Right lung (tissue), 5 donors: ENCODE measurements around the gene TTC9. TPM values are rescaled to one million over a fixed set of nuclear protein-coding genes. Genes with fewer than 3 reads are reported as not detected.

Experiments
- DNase-seq, 2 donors: peaks; one replicate each; pipeline ENCODE4 v3.0.0-alpha.2; 2013
- polyA plus RNA-seq, 5 donors: library from polyadenylated mRNA; unstranded; fragments of 120-200 nt; gene quantifications; one replicate each; pipeline versions ENCODE4 v1.2.1 to v1.2.3, GENCODE V29; 2013; ENCODE audit warnings: inconsistent platforms in 1 of 5, low replicate concordance in 1 of 5; ENCODE audit not compliant: insufficient read length in 5 of 5, insufficient read depth in 1 of 5

The TTC9 gene
- polyA plus RNA-seq, 5 donors = 8.1 to 10.2 (median 9.7) TPM

DNA sequence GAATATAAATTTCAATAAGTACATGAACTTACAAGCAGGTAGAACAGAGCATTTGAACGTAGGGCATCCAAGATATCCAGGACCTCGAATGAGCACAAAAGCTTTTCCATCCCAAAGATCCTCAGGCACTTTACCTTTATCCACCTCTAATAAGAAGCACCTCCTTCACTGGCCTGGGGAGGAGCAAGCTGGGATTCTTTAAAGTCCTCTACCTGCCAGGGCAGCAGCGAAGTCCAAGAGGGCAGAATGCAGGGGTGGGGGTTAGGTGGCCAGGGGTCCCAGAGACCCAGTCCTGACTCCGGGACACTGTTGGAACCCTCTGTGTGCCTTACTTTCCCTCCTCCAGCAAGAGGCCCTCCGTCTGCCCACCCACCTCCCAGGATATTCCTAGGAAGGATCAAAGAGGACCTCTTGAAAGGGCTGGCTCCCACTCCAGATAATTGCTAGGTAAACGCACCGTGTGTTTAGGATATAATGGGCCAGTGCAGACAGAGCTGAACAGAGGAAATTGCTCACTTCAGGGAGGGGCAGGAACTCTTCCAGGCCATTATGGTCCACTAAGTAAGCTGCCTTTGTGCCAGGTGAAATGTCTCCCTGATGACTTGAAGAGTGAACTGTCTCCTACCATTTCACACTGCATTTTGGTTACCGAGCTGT, 68.1 kb downstream of the TTC9 start:
- DNase-seq = no peak

DNA sequence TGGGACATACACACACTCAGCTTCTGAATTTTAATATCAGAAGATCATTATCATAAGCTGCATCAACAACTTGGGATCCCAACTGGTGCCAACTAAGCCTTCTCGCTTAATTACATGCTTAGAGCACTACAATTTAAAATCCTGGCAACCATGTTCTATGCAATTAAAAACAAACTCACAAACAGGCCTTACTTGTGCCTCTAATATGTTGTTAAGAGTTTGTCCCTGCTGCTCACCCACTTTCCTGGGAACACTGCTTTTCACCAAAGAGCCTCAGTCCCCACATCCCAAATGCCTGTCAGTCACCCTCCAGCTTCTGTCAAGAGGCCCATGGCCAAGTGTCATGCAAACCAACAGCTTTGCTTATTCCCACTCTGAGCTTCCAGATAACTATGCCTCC, 69.7 kb downstream of the TTC9 start:
- DNase-seq = no peak

- no peak for DNase-seq
Observed at GRCh38 chr14:70713096-70713495, 71.4 kb downstream of the TTC9 start.

- DNase-seq = no peak
Observed at GRCh38 chr14:70713511-70713916, 71.8 kb downstream of the TTC9 start.

- DNase-seq = peak; percentile 38 to 51
Observed at GRCh38 chr14:70714055-70714550, 72.4 kb downstream of the TTC9 start.

DNA sequence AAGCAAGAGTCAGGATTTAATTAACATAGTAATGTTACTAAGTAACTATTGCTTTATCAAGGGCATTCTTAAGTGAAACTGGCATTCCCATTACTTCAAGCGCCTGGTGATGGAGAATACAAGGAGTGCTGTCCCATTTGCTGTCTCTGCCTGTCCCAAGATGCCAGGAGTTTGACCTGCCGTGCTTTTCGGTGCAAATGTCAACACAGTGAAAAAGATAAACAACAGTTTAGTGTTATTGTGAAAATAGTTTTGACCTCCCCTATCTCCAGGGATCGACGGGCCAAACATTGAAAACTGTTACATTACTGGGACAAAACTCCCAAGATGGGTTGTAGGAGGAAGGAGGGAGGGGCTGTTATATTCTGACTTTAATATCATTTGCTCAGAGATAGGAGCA, 74.8 kb downstream of the TTC9 start:
- DNase-seq = no peak

- DNase-seq = no peak
Observed at GRCh38 chr14:70716958-70717357, 75.2 kb downstream of the TTC9 start.

DNA sequence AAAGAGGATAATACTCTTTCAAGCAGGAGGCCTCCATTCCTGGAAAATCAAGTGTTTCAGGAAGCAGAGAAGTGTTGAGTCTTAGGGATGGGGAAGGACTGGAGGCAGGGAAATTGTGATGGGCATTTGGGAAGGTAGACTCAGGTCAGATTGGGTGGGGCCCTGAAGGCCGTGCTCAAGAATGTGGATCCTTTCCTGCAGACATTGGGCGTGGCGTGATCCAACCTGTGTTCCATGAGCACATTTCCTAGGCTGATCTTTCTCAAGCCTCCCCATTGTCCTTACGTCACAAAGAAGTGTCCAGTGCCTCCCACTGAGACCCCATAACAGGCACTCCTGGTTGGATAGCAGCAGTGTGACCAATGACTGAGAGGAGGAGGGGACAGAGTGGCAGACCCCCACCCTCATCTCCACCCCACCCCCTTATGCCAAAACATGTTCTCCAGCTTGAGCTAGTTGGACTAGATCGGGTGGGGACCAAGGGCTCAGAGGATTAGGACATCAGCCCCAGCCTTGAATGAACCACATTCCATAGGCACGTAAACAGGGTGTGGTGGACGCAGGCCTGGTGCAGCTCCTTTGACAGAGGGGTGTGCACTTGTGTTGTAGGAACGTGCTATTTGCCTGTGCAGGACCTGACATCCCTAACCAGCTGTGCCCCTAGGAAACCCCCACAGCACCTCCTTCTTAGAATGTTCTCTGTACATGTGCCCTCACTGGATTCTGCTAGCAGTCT, 76.8 kb downstream of the TTC9 start:
- DNase-seq = no peak

DNA sequence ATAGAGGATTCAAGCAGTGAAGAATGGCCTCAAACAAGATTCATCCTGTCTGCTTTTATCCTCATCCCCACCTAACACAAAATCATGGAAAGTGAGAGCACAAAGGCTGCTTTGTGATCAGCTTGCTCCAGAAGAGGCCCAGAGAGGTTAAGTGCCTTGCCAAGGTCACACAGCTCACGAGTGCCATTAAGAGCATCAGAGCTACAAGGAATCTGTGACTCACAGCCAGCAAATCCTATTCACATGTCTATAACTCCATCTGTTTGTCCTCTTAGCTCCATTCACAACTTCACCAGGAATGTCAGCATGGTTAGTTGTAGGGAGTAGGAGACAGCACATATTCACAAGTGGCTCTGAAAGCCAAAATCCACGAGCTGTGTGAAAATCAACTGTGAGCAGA, 79.8 kb downstream of the TTC9 start:
- no peak for DNase-seq

DNA sequence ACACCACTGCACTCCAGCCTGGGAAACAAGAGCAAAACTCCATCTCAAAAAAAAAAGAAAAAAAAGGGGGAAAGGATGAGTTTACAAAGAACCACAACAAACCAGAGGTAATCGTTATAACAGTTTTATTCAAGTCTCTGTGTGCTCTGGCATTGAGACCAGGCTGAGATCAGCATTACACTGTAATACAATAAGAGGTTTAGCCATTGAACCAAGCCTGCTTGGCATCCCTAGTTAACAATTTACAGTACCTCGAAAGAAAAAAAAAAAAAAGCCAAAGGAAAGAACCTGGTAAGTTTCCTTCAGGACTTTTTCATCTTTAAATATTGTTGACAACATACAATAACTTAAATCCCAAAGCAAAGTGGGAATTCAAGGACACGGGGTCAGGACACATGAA, 80.7 kb downstream of the TTC9 start:
- DNase-seq = no peak

DNA sequence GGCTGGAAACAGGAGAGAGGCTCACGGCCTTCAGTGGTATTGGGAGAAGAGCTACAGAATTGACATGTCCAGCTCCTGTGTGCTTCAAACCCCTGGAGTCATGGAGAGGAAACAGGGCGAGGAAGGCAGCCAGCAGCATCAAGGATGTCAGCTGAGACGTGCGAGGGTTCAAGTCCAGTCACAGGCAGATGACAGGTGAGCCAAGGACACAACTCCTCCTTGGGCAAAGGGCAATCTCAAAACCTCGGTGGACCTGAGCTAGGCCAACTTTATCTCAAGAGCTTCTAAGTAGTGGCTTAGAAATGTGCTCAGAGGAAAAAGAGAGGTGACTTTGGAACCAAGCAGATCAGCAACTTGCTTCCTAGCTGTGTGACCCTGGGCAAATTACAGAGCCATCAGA, 81.6 kb downstream of the TTC9 start:
- no peak for DNase-seq

GRCh38 chr14:70724110-70724509, 82.4 kb downstream of the TTC9 start:
- no peak for DNase-seq

- no peak for DNase-seq
Observed at GRCh38 chr14:70724944-70725343, 83.2 kb downstream of the TTC9 start.

Other genes starting within 250 kb of the TTC9 start
- 10 to 100 TPM; 23.6 to 40.4 (median 36.6) TPM for gene SYNJ2BP, start 224.8 kb upstream of the TTC9 start, polyA plus RNA-seq
- 1 to 10 TPM in 1 of 5 donors, under 1 TPM in 4; 0.50 to 1.0 (median 0.89) TPM for gene ADAM21, start 189.7 kb upstream of the TTC9 start, polyA plus RNA-seq
- under 1 TPM; 0.10 to 0.25 (median 0.16) TPM for gene ADAM20, start 106.9 kb upstream of the TTC9 start, polyA plus RNA-seq
- 10 to 100 TPM; 32.2 to 50.8 (median 44.6) TPM for gene MED6, start 41.3 kb upstream of the TTC9 start, polyA plus RNA-seq
- 1 to 10 TPM; 3.6 to 5.4 (median 5.2) TPM for gene MAP3K9, start 167.6 kb downstream of the TTC9 start, polyA plus RNA-seq